Measurements from ENCODE around the gene NACC1. TPM values are rescaled to one million over a fixed set of nuclear protein-coding genes. Genes with fewer than 3 reads are reported as not detected.

Gene NACC1
- polyA plus RNA-seq, 1 donor (not counting 4 experiments of a cell fraction or from before 2014, with no cell fraction given), result 32.9 TPM

- Histone ChIP-seq H3K4me1 (ENCODE audit: control insufficient read depth, extremely low read depth, insufficient read depth, low read length) (no peaks in the 10 kb centered on the region), H3K36me3 (ENCODE audit: control insufficient read depth in 2 of 2, extremely low read depth in 1 of 2, insufficient read depth in 2 of 2, low read length in 2 of 2) (peaks cover 6 to 19% of the 10 kb centered on the region in 2 experiments), H3K27ac (ENCODE audit: control insufficient read depth, insufficient read depth, low read length) (no peak overlapping the region), H3K4me2 (ENCODE audit: control insufficient read depth, extremely low read depth, insufficient read depth, low read depth, low read length) (no peak overlapping the region), H3K9ac (ENCODE audit: control insufficient read depth, extremely low read depth, insufficient read depth, low read length) (no peak overlapping the region), H4K20me1 (ENCODE audit: control insufficient read depth, extremely low read depth, insufficient read depth, low read length) (no peaks in the 10 kb centered on the region), H3K9me1 (ENCODE audit: control insufficient read depth, extremely low read depth, insufficient read depth, low read length) (no peaks in the 10 kb centered on the region), H3K79me2 (ENCODE audit: control insufficient read depth, insufficient read depth, low read length) (peaks cover 9% of the 10 kb centered on the region), H3K9me3 (ENCODE audit: control insufficient read depth, low read depth, low read length) (no peaks in the 10 kb centered on the region), H3K27me3 (ENCODE audit: control insufficient read depth, extremely low read depth, insufficient read depth, low read length) (no peaks in the 10 kb centered on the region), H3K4me3 (ENCODE audit: control insufficient read depth in 2 of 3, extremely low read depth in 1 of 3, insufficient read depth in 2 of 3, low read depth in 1 of 3, low read length in 3 of 3) (no peak overlapping the region), H2AFZ (ENCODE audit: control insufficient read depth, low read length) (no peak overlapping the region)
- FAIRE-seq, result no peak
- TF ChIP-seq EZH2 (IDR thresholded peaks at IDR 0.05; ENCODE audit: low read length), result no peak
- no peak for TF ChIP-seq CTCF (optimal IDR thresholded peaks at IDR 0.05 in 1 of 3, IDR thresholded peaks at IDR 0.05 in 1 of 3, conservative IDR thresholded peaks at IDR 0.05 in 1 of 3; ENCODE audit: extremely low read depth in 1 of 3, insufficient read depth in 2 of 3, low read length in 3 of 3)
- no peak for DNase-seq (ENCODE audit: low read depth, low spot score)
- dilution Hi-C loops (cut with MboI; ENCODE audit: extremely low pct_ligation_motif_present, low sequenced_read_pairs), result no loop called here
Observed at GRCh38 chr19:13070425-13071140, 47.5 kb upstream of the NACC1 start.

GRCh38 chr19:13071444-13072187 lies 46.4 kb upstream of the NACC1 start:
- no peak overlapping the region for H3K27ac ChIP-seq (ENCODE audit: control insufficient read depth, insufficient read depth, low read length)
- TF ChIP-seq CTCF (optimal IDR thresholded peaks at IDR 0.05 in 1 of 3, IDR thresholded peaks at IDR 0.05 in 1 of 3, conservative IDR thresholded peaks at IDR 0.05 in 1 of 3; ENCODE audit: extremely low read depth in 1 of 3, insufficient read depth in 2 of 3, low read length in 3 of 3) (no peak), EZH2 (IDR thresholded peaks at IDR 0.05; ENCODE audit: low read length) (no peak)
- H3K4me2 ChIP-seq (ENCODE audit: control insufficient read depth, extremely low read depth, insufficient read depth, low read depth, low read length), result no peak overlapping the region
- no peak overlapping the region for H3K4me3 ChIP-seq (ENCODE audit: control insufficient read depth in 2 of 3, extremely low read depth in 1 of 3, insufficient read depth in 2 of 3, low read depth in 1 of 3, low read length in 3 of 3)
- dilution Hi-C loops (cut with MboI; ENCODE audit: extremely low pct_ligation_motif_present, low sequenced_read_pairs), result no loop called here
- no peaks in the 10 kb centered on the region for H3K4me1 ChIP-seq (ENCODE audit: control insufficient read depth, extremely low read depth, insufficient read depth, low read length)
- H3K9me3 ChIP-seq (ENCODE audit: control insufficient read depth, low read depth, low read length), result no peaks in the 10 kb centered on the region
- peaks cover 7 to 29% of the 10 kb centered on the region in 2 experiments for H3K36me3 ChIP-seq (ENCODE audit: control insufficient read depth in 2 of 2, extremely low read depth in 1 of 2, insufficient read depth in 2 of 2, low read length in 2 of 2)
- no peak for DNase-seq (ENCODE audit: low read depth, low spot score)
- H3K9ac ChIP-seq (ENCODE audit: control insufficient read depth, extremely low read depth, insufficient read depth, low read length), result no peak overlapping the region
- H3K9me1 ChIP-seq (ENCODE audit: control insufficient read depth, extremely low read depth, insufficient read depth, low read length), result no peaks in the 10 kb centered on the region
- FAIRE-seq, result no peak
- H3K79me2 ChIP-seq (ENCODE audit: control insufficient read depth, insufficient read depth, low read length), result peaks cover 4% of the 10 kb centered on the region
- H3K27me3 ChIP-seq (ENCODE audit: control insufficient read depth, extremely low read depth, insufficient read depth, low read length), result no peaks in the 10 kb centered on the region
- no peaks in the 10 kb centered on the region for H4K20me1 ChIP-seq (ENCODE audit: control insufficient read depth, extremely low read depth, insufficient read depth, low read length)
- H2AFZ ChIP-seq (ENCODE audit: control insufficient read depth, low read length), result no peak overlapping the region
